Kasumi-1 (cell line): ENCODE data around the gene CPNE6.
A peak's percentile ranks its signal among the peaks of the same experiment; 100 is the strongest.

Experiments
- DNase-seq, 2 experiments: peaks; one replicate each; lab custom pipeline; 2025; lab: John Stamatoyannopoulos, UW

CPNE6 gene

GRCh38 chr14:24086193-24086955 lies 15.0 kb downstream of the CPNE6 start:
- DNase-seq, result no peak

DNA sequence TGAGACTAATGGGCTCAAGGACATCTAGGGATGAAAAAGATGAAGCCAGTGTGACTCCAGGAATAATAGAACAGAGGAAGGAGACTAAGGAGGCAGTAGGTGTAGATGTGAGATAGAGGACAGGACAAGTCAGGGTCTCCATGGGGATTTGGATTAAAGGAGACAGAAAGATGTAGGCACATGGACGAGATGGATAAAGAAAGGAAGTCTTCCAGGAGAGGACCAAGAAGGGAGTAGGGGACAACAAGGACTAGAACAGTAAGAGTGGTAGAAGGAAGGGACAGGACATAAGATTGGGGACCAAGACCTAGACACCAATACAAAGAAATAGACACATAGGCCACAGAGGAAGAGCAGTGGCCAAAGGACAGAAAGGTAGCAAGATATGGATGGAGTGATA lies 15.6 kb downstream of the CPNE6 start:
- no peak for DNase-seq

DNA sequence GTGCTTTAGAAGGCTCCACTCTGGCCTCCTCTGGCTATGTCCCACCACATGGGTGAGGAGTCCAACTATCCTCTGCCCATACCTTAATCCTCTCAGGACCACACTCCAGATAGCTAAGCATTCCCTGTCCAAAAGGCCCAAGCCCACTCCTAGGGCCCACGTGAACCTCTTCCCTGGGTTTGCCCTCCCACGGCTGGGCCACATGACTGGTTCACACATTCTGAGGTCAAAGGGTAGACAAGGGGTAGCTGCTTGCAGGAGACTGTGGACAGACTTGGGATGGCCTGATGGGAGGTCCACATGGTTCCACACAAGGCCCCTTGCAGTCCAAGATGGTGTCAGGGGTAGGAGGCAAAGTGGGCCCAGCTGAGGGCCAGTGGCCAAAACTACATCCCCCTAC lies 16.7 kb downstream of the CPNE6 start:
- no peak for DNase-seq

DNA sequence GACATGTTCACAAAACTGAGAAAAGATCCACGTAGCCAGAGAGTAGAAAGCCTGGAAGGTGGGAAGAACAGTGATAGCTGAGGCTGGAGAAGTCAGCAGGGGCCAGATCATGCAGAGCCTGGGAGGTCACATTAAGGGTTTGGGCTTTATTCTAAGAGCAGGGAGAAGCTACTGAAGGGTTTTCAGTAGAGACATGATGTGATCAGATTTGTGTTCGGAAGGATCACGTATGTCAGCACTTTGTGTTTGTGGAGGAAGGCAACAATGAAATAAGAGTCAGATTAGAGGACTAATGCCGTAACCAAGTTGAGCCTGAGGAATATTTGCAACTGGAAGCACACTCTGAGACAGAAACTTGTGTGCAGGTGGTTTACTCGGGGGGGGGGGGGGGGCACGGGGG lies 18.5 kb downstream of the CPNE6 start:
- no peak for DNase-seq

GRCh38 chr14:24092110-24092504 lies 20.7 kb downstream of the CPNE6 start:
- no peak for DNase-seq

- DNase-seq, result no peak
These were observed 21.3 kb downstream of the CPNE6 start for GRCh38 chr14:24092505-24093206.

- DNase-seq, result no peak
These were observed 22.0 kb downstream of the CPNE6 start for GRCh38 chr14:24093207-24093900.

DNA sequence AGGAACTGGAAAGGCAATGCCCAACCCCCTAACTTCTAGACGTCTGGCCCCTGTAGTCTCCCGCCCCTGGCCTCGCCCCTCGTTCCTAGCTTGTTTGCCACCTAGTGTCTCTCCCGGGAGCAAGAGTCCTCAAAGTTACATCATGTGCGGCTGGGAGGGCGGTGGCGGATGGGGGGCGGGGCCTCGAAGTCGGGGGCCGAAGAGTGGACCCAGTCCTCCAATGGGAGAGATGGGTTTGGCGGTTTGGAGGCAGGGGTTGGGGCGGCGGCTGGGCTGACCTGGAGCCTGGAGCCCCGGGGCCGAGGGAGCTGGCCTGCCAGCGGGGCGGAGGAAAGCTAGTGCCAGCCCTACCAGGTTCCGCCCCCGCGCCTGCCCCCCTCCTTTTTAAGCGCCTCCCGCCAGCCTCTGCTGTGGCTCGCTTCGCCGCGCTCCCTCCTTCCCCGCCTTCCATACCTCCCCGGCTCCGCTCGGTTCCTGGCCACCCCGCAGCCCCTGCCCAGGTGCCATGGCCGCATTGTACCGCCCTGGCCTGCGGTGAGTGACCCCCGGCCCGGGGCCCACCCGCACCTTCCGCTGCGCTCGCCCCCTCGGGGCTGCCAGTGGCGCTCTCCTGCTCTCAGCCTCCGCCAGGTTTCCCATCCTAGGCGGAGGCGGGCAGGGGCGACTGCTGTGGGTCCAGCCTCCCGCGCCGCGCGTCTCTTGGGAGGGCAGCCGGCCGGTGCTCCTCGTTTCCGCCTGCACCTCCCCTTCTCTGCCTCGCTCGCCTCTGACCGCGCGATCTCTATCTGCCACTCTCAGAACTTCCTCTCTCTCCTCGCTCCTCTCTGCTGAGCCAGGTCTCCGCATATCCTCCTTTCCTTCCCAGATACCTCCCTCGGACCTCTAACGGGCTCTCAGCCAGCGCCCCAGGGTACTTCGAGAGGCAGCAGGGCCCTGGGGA lies 22.8 kb downstream of the CPNE6 start, which contains the start of gene PCK2:
TSS of gene PCK2 (plus strand) at position 411 of the 940 bp plus-strand sequence. CDS start at position 506, 95 bp downstream.
- DNase-seq, result peak; percentile 92 to 96

DNA sequence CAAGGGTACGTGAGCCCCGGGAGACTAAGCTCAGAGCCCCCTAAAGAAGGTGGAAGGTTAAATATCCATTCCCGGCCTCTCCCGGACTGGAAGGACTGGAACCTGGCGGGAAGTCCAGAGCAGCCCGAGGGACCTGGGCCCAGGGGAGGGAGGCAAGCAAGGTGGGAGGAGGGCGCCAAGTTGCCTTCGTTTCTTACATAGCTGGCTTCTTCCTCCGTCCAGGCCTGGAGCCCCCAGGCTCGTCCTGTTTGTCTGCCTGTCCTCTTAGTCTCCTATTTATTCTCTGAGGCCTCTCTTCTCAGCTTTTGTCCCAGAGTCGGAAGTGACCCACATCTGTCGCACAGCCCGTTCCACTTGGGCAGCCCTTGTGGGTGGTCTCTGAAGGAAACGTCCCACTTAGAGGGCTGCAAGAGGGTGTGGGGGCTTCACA lies 23.5 kb downstream of the CPNE6 start:
- DNase-seq, result peak in 1 of 2 experiments; percentile 27

GRCh38 chr14:24095271-24096068 lies 24.1 kb downstream of the CPNE6 start:
- DNase-seq, result peak; percentile 79 to 86

DNA sequence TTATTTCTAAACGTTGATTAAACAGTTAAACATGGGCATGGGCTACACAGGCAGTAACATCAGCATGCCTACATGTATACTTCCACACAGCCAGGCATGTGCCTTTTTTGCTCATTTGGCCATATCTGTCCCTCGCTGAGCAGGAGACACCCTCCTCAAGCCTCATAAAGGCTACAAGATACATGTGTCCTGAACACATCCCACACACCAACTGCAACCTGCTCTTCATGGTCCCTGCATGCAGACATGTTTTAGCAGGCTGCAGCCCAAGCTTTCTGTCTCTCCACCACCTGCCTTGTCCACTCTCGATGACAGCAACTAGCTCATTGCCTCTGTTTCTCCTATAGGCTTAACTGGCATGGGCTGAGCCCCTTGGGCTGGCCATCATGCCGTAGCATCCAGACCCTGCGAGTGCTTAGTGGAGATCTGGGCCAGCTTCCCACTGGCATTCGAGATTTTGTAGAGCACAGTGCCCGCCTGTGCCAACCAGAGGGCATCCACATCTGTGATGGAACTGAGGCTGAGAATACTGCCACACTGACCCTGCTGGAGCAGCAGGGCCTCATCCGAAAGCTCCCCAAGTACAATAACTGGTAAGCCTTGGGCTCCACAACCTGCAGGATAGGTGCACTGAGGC lies 25.3 kb downstream of the CPNE6 start:
- DNase-seq, result no peak

DNA sequence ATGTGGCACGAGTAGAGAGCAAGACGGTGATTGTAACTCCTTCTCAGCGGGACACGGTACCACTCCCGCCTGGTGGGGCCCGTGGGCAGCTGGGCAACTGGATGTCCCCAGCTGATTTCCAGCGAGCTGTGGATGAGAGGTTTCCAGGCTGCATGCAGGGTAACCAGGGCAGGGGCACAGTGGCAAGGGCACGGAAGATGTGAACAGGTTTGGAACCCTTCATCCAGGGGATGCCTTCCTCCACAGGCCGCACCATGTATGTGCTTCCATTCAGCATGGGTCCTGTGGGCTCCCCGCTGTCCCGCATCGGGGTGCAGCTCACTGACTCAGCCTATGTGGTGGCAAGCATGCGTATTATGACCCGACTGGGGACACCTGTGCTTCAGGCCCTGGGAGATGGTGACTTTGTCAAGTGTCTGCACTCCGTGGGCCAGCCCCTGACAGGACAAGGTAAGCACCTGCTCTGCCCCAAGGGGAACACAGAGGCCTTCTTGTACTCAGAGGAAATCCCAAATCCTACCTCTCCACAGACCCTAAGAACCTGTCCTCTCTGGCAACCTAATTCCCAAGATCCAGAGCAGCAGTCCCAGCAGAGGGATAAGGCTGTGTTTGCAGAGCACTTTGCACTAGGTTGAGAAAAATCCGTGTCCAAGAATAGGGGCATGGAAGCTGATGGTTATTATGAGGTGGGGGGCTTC lies 27.0 kb downstream of the CPNE6 start:
- DNase-seq, result no peak

- no peak for DNase-seq
These were observed 27.8 kb downstream of the CPNE6 start for GRCh38 chr14:24098927-24099813.

DNA sequence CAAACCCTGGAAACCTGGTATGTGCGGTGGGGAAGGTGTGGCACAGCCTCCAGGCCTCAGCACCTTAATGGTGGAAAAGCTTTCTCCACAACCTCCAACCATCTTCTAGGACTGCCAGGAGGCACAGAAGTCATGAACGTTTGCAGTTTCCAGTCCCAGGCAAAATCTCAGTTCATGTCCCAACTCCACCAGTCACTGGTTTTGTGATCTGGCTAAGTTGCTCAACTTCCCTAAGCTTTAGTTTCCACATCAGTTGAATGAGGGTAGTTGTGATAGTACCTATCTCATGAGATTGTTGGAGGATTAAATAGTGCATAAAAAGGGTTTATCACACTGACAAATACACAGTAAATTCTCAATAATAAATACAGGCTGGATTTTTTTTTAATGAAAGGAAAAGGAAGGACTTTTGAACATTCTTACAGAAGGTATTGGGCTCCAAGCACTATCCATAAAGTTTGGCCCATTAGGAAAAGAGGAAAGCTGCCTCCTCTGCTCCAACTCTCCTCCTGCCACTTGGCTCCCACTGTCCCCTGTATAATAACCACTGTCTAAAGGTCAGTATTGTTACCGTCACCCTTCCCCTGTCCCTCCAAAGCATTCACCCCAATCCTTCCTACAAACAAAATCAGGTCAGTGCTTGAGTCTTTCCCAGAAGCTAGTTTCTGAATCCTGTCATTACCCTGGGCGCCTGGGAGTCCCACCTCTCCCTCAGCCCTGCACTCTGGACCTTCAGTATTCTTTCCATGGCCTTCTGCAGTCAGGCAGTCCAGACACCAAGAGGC lies 29.0 kb downstream of the CPNE6 start:
- no peak for DNase-seq

- DNase-seq, result no peak
These were observed 29.7 kb downstream of the CPNE6 start for GRCh38 chr14:24100982-24101494.

DNA sequence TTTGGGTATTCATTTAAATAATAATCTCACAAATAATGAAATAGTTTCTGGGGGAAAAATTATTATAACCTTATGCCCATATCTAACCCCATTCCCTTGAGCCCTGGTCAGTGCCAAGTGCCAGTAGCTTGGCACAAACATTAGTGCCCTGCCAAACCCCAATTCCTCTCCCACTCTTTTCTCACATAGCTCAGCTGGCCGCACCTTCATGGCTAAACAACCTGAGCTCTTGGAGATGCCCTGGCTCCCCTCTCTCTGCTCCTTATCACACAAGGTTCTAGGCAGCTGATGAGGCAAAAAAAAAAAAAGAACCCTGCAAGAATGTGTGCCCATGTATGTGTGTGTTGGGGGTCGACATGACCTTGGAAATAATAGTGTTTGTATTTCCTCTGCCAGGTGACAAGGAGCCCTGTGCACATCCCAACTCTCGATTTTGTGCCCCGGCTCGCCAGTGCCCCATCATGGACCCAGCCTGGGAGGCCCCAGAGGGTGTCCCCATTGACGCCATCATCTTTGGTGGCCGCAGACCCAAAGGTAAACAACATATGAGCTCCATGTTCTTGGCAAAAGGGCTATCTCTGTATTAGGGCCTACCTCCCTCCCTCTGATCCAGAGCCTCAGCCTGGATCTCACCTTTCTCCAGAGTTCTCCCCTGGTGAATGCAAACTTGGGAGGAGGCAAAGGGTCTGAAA lies 31.1 kb downstream of the CPNE6 start:
- no peak for DNase-seq

DNA sequence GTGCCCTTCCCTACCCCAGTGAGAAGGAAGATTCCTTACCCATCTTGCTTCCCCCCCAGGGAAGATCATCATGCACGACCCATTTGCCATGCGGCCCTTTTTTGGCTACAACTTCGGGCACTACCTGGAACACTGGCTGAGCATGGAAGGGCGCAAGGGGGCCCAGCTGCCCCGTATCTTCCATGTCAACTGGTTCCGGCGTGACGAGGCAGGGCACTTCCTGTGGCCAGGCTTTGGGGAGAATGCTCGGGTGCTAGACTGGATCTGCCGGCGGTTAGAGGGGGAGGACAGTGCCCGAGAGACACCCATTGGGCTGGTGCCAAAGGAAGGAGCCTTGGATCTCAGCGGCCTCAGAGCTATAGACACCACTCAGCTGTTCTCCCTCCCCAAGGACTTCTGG lies 32.1 kb downstream of the CPNE6 start:
- no peak for DNase-seq
